GM19324 (cell line): ENCODE data around the gene HDLBP.

Source experiments
- ATAC-seq: cut with Tn5 transposase; IDR thresholded peaks from one replicate; pipeline ENCODE4 v1.9.1; 2021; ENCODE audit warnings: mild to moderate bottlenecking, moderate library complexity; ENCODE audit not compliant: unreplicated experiment, low FRiP score

Gene HDLBP

GRCh38 chr2:241258505-241259280 lies 56.8 kb downstream of the HDLBP start:
- no peak for ATAC-seq

GRCh38 chr2:241257419-241258032 lies 57.9 kb downstream of the HDLBP start:
- ATAC-seq = no peak

- ATAC-seq = no peak
Observed at GRCh38 chr2:241256168-241256545, 59.3 kb downstream of the HDLBP start.

DNA sequence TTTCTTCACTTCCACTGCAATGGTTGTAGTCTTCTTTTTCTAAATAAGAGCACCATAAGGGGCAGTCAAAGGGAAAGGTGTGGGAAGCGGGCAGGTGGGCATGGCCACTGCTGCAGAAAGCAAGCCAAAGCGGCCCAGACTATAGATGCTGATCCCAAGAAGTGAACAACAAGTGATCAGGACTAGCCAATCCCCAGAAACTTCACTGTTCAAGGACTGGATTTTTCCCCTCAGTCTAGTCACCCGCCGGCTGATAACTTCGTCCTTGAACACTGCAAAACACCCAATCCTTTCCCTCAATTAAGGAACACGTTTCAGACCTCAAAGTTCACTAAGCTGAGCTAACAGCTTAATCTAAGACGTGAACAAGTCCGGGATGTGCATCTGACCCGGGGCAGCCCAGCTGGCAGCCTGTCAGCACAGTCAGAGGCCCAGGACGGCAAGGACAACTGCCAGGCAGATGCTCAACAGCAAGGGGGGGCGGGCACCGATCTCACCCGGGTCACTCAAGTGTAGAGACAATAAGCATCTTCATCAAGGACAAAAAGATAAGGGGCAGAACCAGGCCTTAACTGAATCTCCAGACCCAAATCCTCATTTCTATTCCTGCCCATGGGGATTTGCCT lies 59.8 kb downstream of the HDLBP start:
- no peak for ATAC-seq

GRCh38 chr2:241254904-241255351 lies 60.5 kb downstream of the HDLBP start:
- no peak for ATAC-seq

GRCh38 chr2:241252778-241253475 lies 62.5 kb downstream of the HDLBP start:
- no peak for ATAC-seq

DNA sequence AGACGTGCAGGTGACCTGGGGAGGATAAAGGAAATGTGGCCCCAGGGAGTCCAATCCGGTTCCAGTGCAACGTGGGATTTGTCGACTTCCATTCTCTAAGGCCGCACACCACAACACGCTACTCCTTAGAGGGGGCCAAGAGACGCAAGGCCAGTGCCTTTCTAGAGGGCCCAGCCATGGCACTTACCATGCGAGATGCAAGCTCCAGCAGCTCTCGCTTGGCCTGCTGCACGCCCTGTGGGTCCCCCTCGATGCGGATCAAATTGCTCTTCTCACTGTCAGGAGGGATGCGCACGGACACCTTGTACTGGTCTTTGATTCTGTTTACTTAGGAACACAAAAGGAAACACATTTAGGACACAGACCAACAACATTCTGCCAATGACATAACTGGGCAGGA lies 65.8 kb downstream of the HDLBP start:
- ATAC-seq = no peak

- no peak for ATAC-seq
Observed at GRCh38 chr2:241248897-241249296, 66.6 kb downstream of the HDLBP start.

DNA sequence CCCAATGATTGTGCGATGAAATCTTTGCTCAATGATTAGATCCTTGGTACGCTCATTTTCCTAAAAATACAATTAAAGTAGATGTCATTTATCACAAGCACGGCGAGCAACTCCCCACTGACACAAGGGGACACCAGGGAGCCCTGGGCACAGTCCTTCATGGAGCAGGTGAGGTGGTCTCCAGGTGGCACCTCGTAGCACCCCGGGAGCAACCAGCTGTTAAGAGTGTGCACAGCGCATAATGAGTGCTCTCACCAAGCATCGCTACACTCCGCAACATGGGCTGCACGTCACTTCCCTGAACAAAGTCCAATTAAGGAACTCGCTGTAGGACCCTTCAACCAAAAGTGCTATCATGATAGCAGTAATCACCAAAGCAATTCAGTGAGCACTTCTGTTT lies 67.2 kb downstream of the HDLBP start:
- no peak for ATAC-seq

DNA sequence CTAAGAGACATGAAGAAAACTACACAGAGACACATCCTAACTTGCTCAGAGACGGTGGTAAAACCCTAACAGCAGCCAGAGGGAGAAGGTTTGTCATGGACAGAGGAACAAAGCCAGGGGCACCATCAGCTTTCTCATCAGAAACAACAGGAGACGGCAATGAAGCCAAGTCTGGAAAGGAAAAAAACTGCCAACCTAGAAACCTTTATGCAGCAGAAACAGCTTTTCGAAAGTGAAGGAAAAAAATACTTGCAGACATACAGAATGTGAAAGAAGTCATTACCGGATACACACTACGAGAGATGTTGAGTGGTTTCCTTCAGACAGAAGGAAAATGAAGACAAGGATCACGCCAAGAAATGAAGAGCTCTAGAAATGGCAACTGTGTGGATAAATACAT lies 71.1 kb downstream of the HDLBP start:
- no peak for ATAC-seq

- ATAC-seq = no peak
Observed at GRCh38 chr2:241242306-241242705, 73.2 kb downstream of the HDLBP start.

DNA sequence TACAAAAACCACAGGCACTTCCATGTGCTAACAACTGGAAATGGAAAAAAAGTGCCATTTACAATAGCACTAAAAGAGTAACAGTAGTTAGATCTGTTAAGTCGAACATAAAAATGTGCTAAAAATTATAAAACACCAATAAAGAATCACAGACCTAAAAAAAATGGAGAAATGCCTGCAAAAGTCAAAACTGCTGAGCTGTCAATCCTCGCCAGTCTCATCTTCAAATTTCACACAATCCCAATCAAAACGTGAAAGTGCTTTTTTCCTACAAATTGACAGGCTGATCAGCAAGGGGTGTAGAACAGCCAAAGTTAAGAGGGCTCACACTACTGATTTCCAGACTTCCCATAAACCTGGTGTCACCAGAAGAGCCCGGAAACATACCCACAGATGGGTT lies 73.8 kb downstream of the HDLBP start:
- ATAC-seq = no peak

GRCh38 chr2:241240320-241241004 lies 75.0 kb downstream of the HDLBP start:
- no peak for ATAC-seq

DNA sequence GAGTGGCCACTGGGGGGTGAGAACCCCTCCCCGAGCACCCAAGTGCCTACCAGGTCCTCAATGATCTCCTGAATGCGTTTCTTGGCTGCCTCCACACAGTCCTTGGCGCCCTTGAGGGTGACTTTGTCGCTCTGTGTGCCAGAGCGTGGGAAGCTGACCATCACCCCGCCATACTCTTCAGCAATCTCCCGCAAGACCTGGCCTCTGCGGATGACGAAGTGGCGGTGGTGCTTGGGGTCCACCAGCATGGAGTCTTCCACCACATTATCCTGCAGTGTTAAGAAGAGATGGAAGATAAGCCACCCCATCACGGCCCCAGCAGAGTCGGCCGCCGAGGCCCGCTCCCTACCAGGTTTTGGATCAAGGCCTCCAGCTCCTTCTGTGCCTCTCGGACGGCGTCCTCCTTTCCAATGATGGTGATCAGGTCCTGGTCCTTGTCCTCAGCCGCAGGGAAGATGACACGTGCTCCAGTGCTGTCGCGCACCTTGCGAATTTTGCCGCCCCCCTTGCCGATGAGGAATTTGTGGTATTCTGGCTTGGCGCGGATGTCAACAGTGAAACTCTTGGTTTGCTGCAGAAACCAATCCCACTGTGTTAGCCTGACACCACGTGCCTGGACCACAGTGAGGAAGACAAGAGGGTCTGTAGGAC lies 75.8 kb downstream of the HDLBP start:
- no peak for ATAC-seq

- ATAC-seq = no peak
Observed at GRCh38 chr2:241238693-241239198, 76.7 kb downstream of the HDLBP start.

GRCh38 chr2:241237949-241238371 lies 77.5 kb downstream of the HDLBP start:
- no peak for ATAC-seq

DNA sequence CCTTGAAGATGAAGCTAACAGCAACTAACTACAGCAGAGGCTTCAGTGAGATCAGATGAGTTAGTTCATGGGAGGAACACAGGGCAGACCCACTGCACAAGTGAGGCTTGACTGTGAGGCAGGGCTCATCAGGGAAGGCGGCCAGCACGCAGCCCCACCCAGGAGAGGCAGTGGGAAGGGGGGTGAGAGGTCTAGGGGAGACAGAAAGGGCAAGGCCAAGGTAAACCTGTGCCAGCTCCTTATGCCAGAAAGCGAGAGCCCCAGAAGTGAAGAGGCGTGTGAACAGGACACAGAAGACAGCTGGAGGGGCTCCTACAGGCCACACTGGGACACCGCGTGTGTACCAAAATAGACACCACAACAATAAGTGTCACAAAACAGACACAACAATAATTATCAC lies 78.4 kb downstream of the HDLBP start:
- no peak for ATAC-seq

- no peak for ATAC-seq
Observed at GRCh38 chr2:241235859-241236593, 79.4 kb downstream of the HDLBP start.
